WTC11 (cell line): ENCODE results near the gene CCDC83. TPM values are rescaled to one million over a fixed set of nuclear protein-coding genes. Genes with fewer than 3 reads are reported as not detected.

Experiments used
- ATAC-seq: fragments of 200-7000 bp; cut with Tn5 transposase; 2 replicates; pipeline ENCODE4 v1.10.0; 2021; ENCODE audit warnings: mild to moderate bottlenecking, moderate library complexity
- CTCF ChIA-PET: fragments of 300-600 bp; sonication (Branson Sonifier 250); formaldehyde crosslinking; loops from one replicate; lab custom pipeline; 2021; ENCODE audit warnings: antibody characterized with exemption; lab: Charles Lee
- POLR2A ChIA-PET: fragments of 350-600 bp; sonication (Branson Sonifier 250); formaldehyde crosslinking; loops from one replicate; lab custom pipeline; 2021; ENCODE audit warnings: antibody characterized with exemption; lab: Charles Lee
- DNase-seq: peaks from one replicate; pipeline ENCODE4 v3.0.0; 2021; ENCODE audit warnings: low spot score
- H3K27ac Mint-ChIP-seq: 2 replicates; pipeline ENCODE4 v1.8.0; 2021; ENCODE audit warnings: mixed read lengths
- H3K27me3 Mint-ChIP-seq: 2 replicates; pipeline ENCODE4 v1.8.0; 2021; ENCODE audit warnings: low read depth, mild to moderate bottlenecking, moderate library complexity, mixed read lengths
- H3K36me3 Mint-ChIP-seq: 2 replicates; pipeline ENCODE4 v1.8.0; 2021; ENCODE audit warnings: mixed read lengths
- H3K4me1 Mint-ChIP-seq: 2 replicates; pipeline ENCODE4 v1.8.0; 2022; ENCODE audit warnings: mixed read lengths
- H3K4me3 Mint-ChIP-seq: 2 replicates; pipeline ENCODE4 v1.8.0; 2021; ENCODE audit warnings: mild to moderate bottlenecking, moderate library complexity, mixed read lengths
- H3K9me3 Mint-ChIP-seq: 2 replicates; pipeline ENCODE4 v1.8.0; 2021; ENCODE audit warnings: mixed read lengths
- ATF1 ChIP-seq: sonication (generic); formaldehyde crosslinking; IDR thresholded peaks from 2 replicates; pipeline ENCODE4 v1.8.1; 2023; ENCODE audit warnings: mild to moderate bottlenecking, moderate library complexity, missing genetic modification reagents
- FOXJ3 ChIP-seq: sonication (generic); formaldehyde crosslinking; IDR thresholded peaks from 2 replicates; pipeline ENCODE4 v1.9.0; 2021; ENCODE audit warnings: missing genetic modification reagents, mild to moderate bottlenecking, borderline replicate concordance
- GTF2I ChIP-seq: fragments of 250-450 bp; sonication (Bioruptor Pico); conservative IDR thresholded peaks from 2 replicates; pipeline ENCODE4 v1.4.0; 2021; ENCODE audit warnings: mild to moderate bottlenecking
- IRF2 ChIP-seq: sonication (generic); formaldehyde crosslinking; IDR thresholded peaks from 2 replicates; pipeline ENCODE4 v1.8.0; 2022; ENCODE audit warnings: low read depth, missing genetic modification reagents, borderline replicate concordance
- MLX ChIP-seq: sonication (generic); formaldehyde crosslinking; IDR thresholded peaks from 2 replicates; pipeline ENCODE4 v1.8.1; 2023; ENCODE audit warnings: mild to moderate bottlenecking, missing genetic modification reagents, moderate library complexity
- MYBL2 ChIP-seq: sonication (generic); formaldehyde crosslinking; IDR thresholded peaks from 2 replicates; pipeline ENCODE4 v1.8.1; 2023; ENCODE audit warnings: mild to moderate bottlenecking, moderate library complexity, missing genetic modification reagents
- NR2C2 ChIP-seq: sonication (generic); formaldehyde crosslinking; IDR thresholded peaks from 2 replicates; pipeline ENCODE4 v1.8.0; 2022; ENCODE audit warnings: mild to moderate bottlenecking, missing genetic modification reagents
- PRRX2 ChIP-seq: fragments of 250-450 bp; sonication (Bioruptor Pico); IDR thresholded peaks from 2 replicates; pipeline ENCODE4 v1.8.0; 2021; ENCODE audit warnings: mild to moderate bottlenecking
- STAT6 ChIP-seq: sonication (generic); formaldehyde crosslinking; conservative IDR thresholded peaks from 2 replicates; pipeline ENCODE4 v1.8.1; 2023; ENCODE audit warnings: mild to moderate bottlenecking, low read depth, missing genetic modification reagents, moderate library complexity
- TEAD4 ChIP-seq: sonication (generic); formaldehyde crosslinking; IDR thresholded peaks from 2 replicates; pipeline ENCODE4 v1.8.0; 2022; ENCODE audit warnings: mild to moderate bottlenecking, missing genetic modification reagents
- ZNF138 ChIP-seq: sonication (generic); formaldehyde crosslinking; conservative IDR thresholded peaks from 2 replicates; pipeline ENCODE4 v1.8.1; 2022; ENCODE audit warnings: mild to moderate bottlenecking, moderate library complexity, missing genetic modification reagents
- total RNA-seq: library from RNA; stranded (reverse); gene quantifications from 3 replicates; pipeline ENCODE4 v1.2.3, GENCODE V29; 2021
- TF ChIP-seq, protein P1 (sequence below): fragments of 200-600 bp; IDR thresholded peaks from 2 replicates; pipeline ENCODE4 v1.8.0; 2022; ENCODE audit warnings: antibody characterized with exemption
- TF ChIP-seq, protein P2 (sequence below): sonication (generic); formaldehyde crosslinking; IDR thresholded peaks from 2 replicates; pipeline ENCODE4 v1.8.1; 2023; ENCODE audit warnings: mild to moderate bottlenecking, missing genetic modification reagents
- TF ChIP-seq, protein P3 (sequence below): sonication (generic); formaldehyde crosslinking; IDR thresholded peaks from 2 replicates; pipeline ENCODE4 v1.8.1; 2023; ENCODE audit warnings: mild to moderate bottlenecking, missing genetic modification reagents, borderline replicate concordance

CCDC83 gene
- total RNA-seq, 1 experiment from 2014 or later: not detected

DNA sequence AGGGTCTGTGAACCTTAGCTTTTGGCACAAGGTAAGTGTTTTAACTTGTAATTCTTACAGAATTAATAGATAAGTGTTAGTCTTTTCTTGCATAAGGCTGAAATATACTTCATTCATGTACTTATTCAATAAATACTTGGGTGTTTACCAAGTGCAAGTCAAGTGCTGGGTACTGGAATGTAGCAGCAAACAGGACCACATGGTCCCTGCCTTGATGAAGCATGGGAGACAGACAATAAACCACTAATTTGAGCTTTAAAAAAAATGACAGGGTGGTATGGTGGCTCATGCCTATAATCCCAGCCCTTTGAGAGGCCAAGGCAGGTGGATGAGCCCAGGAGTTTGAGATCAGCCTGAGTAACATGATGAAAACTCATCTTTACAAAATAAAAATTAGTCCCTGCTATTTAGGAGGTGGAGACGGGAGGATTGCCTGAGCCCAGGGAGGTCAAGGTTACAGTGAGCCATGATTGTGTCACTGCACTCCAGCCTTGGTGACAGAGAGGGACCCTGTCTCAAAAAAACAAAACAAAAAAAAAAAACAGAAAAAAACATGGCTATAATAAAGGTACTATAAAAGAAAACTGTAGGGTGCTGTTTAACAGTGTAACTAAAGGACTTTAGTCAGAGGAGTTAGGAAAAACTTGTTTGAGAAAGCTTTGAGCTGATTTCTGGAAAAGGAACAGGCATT, 11.1 kb downstream of the CCDC83 start:
- Mint-ChIP-seq H3K4me3 (no peak overlapping the region), H3K9me3 (no peaks in the 10 kb centered on the region), H3K4me1 (no peaks in the 10 kb centered on the region), H3K27ac (no peak overlapping the region), H3K27me3 (no peaks in the 10 kb centered on the region), H3K36me3 (no peaks in the 10 kb centered on the region)
- no peak for ATAC-seq
- POLR2A ChIA-PET: interaction anchor here (0.7 kb wide), 1 partner anchor 56 kb away, joined by 3 read pairs; no protein-coding TSS in a partner anchor
- TF ChIP-seq STAT6 (CRISPR knock-in tag) (no peak), GTF2I (CRISPR knock-in tag) (no peak), MYBL2 (no peak), PRRX2 (CRISPR knock-in tag) (no peak), ATF1 (CRISPR knock-in tag) (no peak), NR2C2 (no peak)
- TF ChIP-seq, protein P1, sequence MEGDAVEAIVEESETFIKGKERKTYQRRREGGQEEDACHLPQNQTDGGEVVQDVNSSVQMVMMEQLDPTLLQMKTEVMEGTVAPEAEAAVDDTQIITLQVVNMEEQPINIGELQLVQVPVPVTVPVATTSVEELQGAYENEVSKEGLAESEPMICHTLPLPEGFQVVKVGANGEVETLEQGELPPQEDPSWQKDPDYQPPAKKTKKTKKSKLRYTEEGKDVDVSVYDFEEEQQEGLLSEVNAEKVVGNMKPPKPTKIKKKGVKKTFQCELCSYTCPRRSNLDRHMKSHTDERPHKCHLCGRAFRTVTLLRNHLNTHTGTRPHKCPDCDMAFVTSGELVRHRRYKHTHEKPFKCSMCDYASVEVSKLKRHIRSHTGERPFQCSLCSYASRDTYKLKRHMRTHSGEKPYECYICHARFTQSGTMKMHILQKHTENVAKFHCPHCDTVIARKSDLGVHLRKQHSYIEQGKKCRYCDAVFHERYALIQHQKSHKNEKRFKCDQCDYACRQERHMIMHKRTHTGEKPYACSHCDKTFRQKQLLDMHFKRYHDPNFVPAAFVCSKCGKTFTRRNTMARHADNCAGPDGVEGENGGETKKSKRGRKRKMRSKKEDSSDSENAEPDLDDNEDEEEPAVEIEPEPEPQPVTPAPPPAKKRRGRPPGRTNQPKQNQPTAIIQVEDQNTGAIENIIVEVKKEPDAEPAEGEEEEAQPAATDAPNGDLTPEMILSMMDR: no peak
- TF ChIP-seq, protein P2, sequence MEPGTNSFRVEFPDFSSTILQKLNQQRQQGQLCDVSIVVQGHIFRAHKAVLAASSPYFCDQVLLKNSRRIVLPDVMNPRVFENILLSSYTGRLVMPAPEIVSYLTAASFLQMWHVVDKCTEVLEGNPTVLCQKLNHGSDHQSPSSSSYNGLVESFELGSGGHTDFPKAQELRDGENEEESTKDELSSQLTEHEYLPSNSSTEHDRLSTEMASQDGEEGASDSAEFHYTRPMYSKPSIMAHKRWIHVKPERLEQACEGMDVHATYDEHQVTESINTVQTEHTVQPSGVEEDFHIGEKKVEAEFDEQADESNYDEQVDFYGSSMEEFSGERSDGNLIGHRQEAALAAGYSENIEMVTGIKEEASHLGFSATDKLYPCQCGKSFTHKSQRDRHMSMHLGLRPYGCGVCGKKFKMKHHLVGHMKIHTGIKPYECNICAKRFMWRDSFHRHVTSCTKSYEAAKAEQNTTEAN (CRISPR knock-in tag): no peak
- no peak for DNase-seq
- CTCF ChIA-PET: interaction anchor here (0.5 to 5.3 kb wide), 3 partner anchors 11 to 555 kb away, joined by 3 to 27 read pairs (median 4); partner anchors contain the start of gene CCDC83

GRCh38 chr11:85867751-85868150, 12.6 kb downstream of the CCDC83 start:
- no peak overlapping the region for H3K27ac Mint-ChIP-seq
- CTCF ChIA-PET: interaction anchor here (5.3 kb wide), 1 partner anchor 13 kb away, joined by 27 read pairs; the partner anchor contains the start of gene CCDC83

More at GRCh38 chr11:85867751-85868150, 12.6 kb downstream of the CCDC83 start:
- no peak overlapping the region for H3K4me3 Mint-ChIP-seq
- no peaks in the 10 kb centered on the region for H3K27me3 Mint-ChIP-seq
- no peaks in the 10 kb centered on the region for H3K9me3 Mint-ChIP-seq
- POLR2A ChIA-PET: no interaction called here
- no peak for ATAC-seq
- no peaks in the 10 kb centered on the region for H3K4me1 Mint-ChIP-seq
- no peaks in the 10 kb centered on the region for H3K36me3 Mint-ChIP-seq
- DNase-seq: no peak
- TF ChIP-seq, protein P2 (CRISPR knock-in tag): no peak
- no peak for TF ChIP-seq IRF2
- TF ChIP-seq ZNF138 (CRISPR knock-in tag): no peak
- TF ChIP-seq, protein P3, sequence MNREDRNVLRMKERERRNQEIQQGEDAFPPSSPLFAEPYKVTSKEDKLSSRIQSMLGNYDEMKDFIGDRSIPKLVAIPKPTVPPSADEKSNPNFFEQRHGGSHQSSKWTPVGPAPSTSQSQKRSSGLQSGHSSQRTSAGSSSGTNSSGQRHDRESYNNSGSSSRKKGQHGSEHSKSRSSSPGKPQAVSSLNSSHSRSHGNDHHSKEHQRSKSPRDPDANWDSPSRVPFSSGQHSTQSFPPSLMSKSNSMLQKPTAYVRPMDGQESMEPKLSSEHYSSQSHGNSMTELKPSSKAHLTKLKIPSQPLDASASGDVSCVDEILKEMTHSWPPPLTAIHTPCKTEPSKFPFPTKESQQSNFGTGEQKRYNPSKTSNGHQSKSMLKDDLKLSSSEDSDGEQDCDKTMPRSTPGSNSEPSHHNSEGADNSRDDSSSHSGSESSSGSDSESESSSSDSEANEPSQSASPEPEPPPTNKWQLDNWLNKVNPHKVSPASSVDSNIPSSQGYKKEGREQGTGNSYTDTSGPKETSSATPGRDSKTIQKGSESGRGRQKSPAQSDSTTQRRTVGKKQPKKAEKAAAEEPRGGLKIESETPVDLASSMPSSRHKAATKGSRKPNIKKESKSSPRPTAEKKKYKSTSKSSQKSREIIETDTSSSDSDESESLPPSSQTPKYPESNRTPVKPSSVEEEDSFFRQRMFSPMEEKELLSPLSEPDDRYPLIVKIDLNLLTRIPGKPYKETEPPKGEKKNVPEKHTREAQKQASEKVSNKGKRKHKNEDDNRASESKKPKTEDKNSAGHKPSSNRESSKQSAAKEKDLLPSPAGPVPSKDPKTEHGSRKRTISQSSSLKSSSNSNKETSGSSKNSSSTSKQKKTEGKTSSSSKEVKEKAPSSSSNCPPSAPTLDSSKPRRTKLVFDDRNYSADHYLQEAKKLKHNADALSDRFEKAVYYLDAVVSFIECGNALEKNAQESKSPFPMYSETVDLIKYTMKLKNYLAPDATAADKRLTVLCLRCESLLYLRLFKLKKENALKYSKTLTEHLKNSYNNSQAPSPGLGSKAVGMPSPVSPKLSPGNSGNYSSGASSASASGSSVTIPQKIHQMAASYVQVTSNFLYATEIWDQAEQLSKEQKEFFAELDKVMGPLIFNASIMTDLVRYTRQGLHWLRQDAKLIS: no peak
- no peak for TF ChIP-seq MLX (CRISPR knock-in tag)
- no peak for TF ChIP-seq FOXJ3 (CRISPR knock-in tag)
- TF ChIP-seq TEAD4: no peak
